NOMO-1 treated with dmso at 0.1 percent for 144 hours (cell line): ENCODE results near the gene CTNS.
"Not testable (repeated sequence)": the region's sequence is repeated elsewhere in the genome, so short reads cannot be mapped to it uniquely, and the experiment has no call there.

Experiments used
- DNase-seq: peaks from one replicate; lab custom pipeline; 2025; ENCODE audit not compliant: unreplicated experiment; lab: John Stamatoyannopoulos, UW

Gene CTNS

GRCh38 chr17:3681565-3681964, 45.0 kb downstream of the CTNS start:
- DNase-seq, result no peak

- DNase-seq, result no peak
These were observed 45.5 kb downstream of the CTNS start for GRCh38 chr17:3682033-3682432.

- DNase-seq, result no peak
These were observed 46.5 kb downstream of the CTNS start for GRCh38 chr17:3683054-3683511.

GRCh38 chr17:3685174-3685573, 48.6 kb downstream of the CTNS start:
- no peak for DNase-seq

- DNase-seq, result no peak
These were observed 51.5 kb downstream of the CTNS start for GRCh38 chr17:3688027-3688553.

- DNase-seq, result no peak
These were observed 52.3 kb downstream of the CTNS start for GRCh38 chr17:3688852-3689261.

GRCh38 chr17:3689262-3690093, 52.9 kb downstream of the CTNS start:
- no peak for DNase-seq

GRCh38 chr17:3690094-3690715, 53.6 kb downstream of the CTNS start:
- no peak for DNase-seq

GRCh38 chr17:3691617-3692067, 55.1 kb downstream of the CTNS start:
- DNase-seq, result no peak

GRCh38 chr17:3692346-3692745, 55.8 kb downstream of the CTNS start:
- no peak for DNase-seq

GRCh38 chr17:3693141-3693540, 56.6 kb downstream of the CTNS start:
- no peak for DNase-seq

GRCh38 chr17:3693829-3694231, 57.3 kb downstream of the CTNS start:
- DNase-seq, result no peak

GRCh38 chr17:3695129-3695722, 58.7 kb downstream of the CTNS start:
- DNase-seq, result no peak

- peak; percentile 12 for DNase-seq
These were observed 59.3 kb downstream of the CTNS start, which contains the start of gene P2RX5 for GRCh38 chr17:3695723-3696411. Gene P2RX5 (minus strand): TSS chr17:3696155. CDS start chr17:3696005, 150 bp downstream.

GRCh38 chr17:3697103-3697476, 60.5 kb downstream of the CTNS start:
- no peak for DNase-seq

- no peak for DNase-seq
These were observed 61.6 kb downstream of the CTNS start for GRCh38 chr17:3698139-3698538.

- no peak for DNase-seq
These were observed 63.4 kb downstream of the CTNS start for GRCh38 chr17:3699951-3700350.

- not testable (repeated sequence) for DNase-seq
These were observed 65.5 kb downstream of the CTNS start for GRCh38 chr17:3702041-3702539.

- DNase-seq, result no peak
These were observed 68.6 kb downstream of the CTNS start for GRCh38 chr17:3704931-3705717.

- DNase-seq, result not testable (repeated sequence)
These were observed 69.1 kb downstream of the CTNS start for GRCh38 chr17:3705718-3705984.
